Stimulated activated CD8-positive, alpha-beta memory T cell treated with anti-CD3 and anti-CD28 coated beads, Interleukin-4, amount 100 ng/mL, for 24 hours (primary cell): ENCODE measurements around the gene DUS1L.
A peak's percentile ranks its signal among the peaks of the same experiment; 100 is the strongest.

Source experiments
- DNase-seq: peaks from one replicate; pipeline ENCODE4 v3.0.0-alpha.2; 2020; ENCODE audit warnings: low read depth

The DUS1L gene

DNA sequence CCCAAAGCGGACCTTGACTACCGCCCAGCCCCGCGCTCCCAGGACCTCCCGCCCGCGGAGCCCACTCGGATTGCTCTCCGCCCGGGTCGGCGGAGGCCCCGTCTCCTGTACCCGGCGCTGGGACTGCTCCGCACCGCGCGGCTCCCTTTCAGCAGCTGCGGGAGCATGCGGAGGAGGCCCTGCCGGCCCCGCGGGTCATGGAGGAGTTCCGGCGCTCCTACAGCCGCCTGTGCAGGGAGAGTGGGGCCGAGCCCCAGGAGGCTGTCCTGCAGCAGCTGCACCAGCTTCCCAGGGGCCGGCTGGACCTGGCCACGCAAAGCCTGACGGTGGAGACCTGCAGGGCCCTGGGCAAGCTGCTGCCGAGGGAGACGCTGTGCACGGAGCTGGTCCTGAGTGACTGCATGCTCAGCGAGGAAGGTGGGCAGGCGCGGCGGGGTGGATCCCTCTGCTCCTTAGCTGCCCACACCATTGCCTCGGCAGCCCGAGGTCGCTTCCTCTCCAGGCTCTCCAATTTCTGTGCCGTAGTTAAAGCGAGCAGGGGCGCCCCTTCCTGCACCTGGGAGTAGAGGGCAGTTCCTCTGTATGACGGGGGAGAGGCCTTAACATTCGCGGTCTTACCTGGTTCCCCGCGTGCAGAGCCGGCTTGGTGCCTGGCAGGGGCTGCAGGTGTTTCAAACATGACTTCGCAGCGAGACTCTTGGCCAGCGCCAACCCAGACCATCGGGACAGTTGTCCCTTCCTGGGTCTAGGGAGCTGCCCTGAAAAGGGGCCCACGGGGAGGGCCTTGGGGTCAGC, 42.0 kb downstream of the DUS1L start:
- DNase-seq, result no peak

- peak; percentile 100 for DNase-seq
Measured at GRCh38 chr17:82022981-82023446, 42.6 kb downstream of the DUS1L start, which contains the start of gene LRRC45. Gene LRRC45 (plus strand): TSS chr17:82023305. CDS start chr17:82023644, 339 bp downstream.

DNA sequence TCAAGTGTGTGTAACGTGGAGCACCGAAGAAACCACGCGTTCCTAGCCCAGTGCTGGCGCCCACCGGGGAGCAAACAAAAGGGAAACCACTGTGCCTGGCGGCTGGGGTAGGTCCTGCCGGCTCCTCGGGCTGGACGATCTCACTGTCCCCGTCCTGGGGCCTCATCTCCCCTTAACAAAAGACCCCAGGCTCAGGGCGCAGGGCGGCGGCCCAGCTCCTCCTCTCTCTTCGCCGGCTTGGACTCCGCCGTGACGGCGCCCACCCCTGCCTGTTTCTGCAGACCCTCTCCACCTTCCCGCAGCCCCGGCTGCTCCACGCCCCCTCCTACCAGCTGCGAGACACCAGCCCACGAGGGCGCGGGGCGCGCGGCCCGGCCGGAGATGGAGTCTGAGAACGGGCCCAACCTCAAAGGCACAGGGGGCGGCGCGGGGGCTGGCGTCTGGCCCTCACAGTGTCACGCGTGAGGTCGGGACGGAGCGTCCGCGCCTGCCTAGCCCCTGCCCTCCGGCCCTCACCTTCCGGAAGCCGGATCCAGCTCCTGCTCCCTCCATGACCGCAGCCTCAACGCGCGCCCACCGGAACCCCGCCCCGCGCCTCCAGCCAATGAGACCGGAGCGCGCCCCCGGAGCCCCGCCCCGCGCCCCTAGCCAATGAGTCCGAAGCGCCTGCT, 43.2 kb downstream of the DUS1L start, which contains the start of gene CENPX:
Gene CENPX, minus strand, starts transcription at position 569 of the 671 bp plus-strand sequence. Its CDS starts 17 bp downstream, at position 552.
- no peak for DNase-seq

GRCh38 chr17:82021900-82022309, 43.7 kb downstream of the DUS1L start:
- no peak for DNase-seq

- no peak for DNase-seq
Measured at GRCh38 chr17:82021107-82021899, 44.3 kb downstream of the DUS1L start.

DNA sequence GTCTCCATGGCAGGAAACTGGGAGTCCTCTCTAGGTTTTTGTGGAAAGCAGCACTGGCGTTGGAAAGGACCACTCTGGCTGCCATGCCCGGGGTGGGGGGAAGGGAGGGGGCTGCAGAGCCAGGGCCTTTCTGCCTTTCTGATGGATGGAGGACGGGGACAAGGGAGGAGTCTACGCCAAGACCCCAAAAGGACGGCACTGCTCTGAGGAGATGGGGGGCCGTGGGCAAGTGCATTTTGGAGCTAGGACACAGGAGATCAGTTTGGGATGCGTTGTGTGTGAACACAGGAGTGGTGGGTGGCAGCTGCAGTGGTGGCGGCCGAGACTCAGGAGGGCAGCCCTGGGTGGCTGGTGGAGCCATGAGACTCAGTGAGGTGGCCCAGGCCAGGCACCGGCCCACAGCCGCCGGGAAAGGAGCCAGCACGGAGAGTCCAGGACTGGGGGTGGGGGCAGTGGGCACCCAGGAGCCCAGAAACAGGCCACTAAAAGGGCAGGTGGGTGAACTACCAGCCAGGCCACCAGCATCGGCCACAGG, 45.0 kb downstream of the DUS1L start:
- no peak for DNase-seq

GRCh38 chr17:82019690-82020571, 45.7 kb downstream of the DUS1L start:
- peak; percentile 58 for DNase-seq

- DNase-seq, result no peak
Measured at GRCh38 chr17:82018989-82019689, 46.5 kb downstream of the DUS1L start.

- no peak for DNase-seq
Measured at GRCh38 chr17:82018152-82018988, 47.2 kb downstream of the DUS1L start.

DNA sequence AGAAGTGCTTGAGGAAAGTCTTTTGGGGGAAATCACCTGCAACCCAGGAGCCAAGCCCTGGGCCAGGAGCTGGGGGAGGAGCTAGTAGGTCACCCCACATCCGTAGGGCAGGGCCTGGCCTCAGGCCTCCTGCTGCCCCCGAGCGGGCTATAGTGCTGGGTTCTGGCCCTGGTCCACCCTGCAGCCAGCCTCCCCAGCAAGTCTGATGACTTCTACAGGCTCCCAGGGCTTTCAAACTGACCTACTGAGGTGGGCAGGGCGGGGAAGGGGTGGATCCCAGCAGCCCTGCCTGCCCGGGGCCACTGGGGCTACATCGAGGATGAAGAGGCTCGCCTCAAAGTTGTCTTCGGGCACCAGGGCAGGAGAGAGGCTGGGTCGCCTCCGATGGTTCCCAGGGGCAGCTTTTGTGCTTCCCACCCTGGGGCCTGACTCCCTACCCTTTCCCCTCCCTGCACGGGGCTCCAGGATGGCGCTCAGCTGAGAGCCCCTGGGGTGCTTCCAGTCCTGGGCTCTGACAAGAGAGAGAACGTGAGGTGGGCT, 47.9 kb downstream of the DUS1L start:
- no peak for DNase-seq

DNA sequence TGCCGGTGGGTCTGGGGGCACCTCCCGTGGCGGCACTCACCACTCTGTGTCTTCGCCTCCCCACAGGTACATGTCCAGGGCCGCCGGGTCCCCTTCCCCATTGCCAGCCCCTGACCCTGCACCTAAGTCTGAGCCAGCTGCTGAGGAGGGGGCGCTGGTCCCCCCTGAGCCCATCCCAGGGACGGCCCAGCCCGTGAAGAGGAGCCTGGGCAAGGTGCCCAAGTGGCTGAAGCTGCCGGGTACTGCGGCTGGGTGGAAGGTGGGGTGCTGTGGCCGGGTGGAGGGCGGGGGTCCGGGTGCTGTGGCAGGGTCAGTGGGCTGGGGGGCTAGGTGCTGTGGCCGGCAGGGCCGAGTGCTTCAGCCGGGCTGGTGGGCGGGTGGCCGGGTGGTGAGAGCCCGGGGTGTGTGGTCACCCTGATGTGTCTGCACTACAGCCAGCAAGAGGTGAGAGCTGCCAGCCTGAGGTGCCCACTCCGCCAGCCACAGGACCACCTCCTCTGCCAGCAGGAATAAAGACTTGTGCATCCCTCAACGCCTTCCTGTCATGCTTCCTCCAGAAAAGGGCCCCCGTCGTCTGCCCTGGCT, 48.6 kb downstream of the DUS1L start:
- no peak for DNase-seq

GRCh38 chr17:82016061-82016874, 49.3 kb downstream of the DUS1L start:
- DNase-seq, result no peak

- DNase-seq, result no peak
Measured at GRCh38 chr17:82015311-82015971, 50.2 kb downstream of the DUS1L start.

- no peak for DNase-seq
Measured at GRCh38 chr17:82014971-82015310, 50.7 kb downstream of the DUS1L start.

DNA sequence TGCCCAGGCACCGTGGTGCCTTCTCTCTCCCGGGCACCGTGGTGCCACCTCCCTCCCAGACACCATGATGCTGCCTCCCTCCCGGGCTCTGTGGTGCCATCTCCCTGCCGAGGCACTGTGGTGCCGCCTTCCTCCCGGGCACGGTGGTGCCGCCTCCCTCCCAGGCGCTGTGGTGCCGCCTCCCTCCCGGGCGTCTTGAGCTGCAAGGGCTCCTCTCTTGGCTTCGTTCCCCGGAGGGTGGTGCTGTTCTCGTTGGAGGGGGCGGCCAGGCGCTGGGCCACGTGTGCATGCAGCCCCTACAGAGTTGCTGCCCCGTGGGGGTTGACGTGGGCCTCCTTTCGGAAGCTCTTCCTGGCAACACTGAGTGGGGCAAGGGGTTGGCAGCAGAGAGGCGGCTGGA, 51.2 kb downstream of the DUS1L start:
- DNase-seq, result no peak

- DNase-seq, result no peak
Measured at GRCh38 chr17:82013772-82014321, 51.8 kb downstream of the DUS1L start.

GRCh38 chr17:82013341-82013740, 52.3 kb downstream of the DUS1L start:
- no peak for DNase-seq
